Lower lobe of right lung (tissue), 2 donors: ENCODE measurements around the gene ASPM. TPM values are rescaled to one million over a fixed set of nuclear protein-coding genes. Genes with fewer than 3 reads are reported as not detected.

Source experiments
- ATAC-seq, 2 donors: fragments of 200-7000 bp; cut with Tn5 transposase; one replicate each; pipeline ENCODE4 v1.9.1; 2020 to 2022; ENCODE audit warnings: mild to moderate bottlenecking in 2 of 2, moderate library complexity in 2 of 2
- DNase-seq: peaks from one replicate; pipeline ENCODE4 v3.0.0-alpha.2; 2020
- H3K27ac ChIP-seq: fragments of 200-600 bp; one replicate; pipeline ENCODE4 v1.8.0; 2022
- H3K27me3 ChIP-seq: fragments of 200-600 bp; one replicate; pipeline ENCODE4 v1.8.0; 2022; ENCODE audit warnings: low read depth
- H3K36me3 ChIP-seq: fragments of 200-600 bp; one replicate; pipeline ENCODE4 v1.8.0; 2022; ENCODE audit warnings: mild to moderate bottlenecking
- H3K4me1 ChIP-seq: fragments of 200-600 bp; one replicate; pipeline ENCODE4 v1.8.0; 2022
- H3K4me3 ChIP-seq: fragments of 200-600 bp; one replicate; pipeline ENCODE4 v1.8.0; 2022; ENCODE audit warnings: mild to moderate bottlenecking
- H3K9me3 ChIP-seq: fragments of 200-600 bp; one replicate; pipeline ENCODE4 v1.8.0; 2022
- intact Hi-C: fragments of 100-400 bp; cut with DNase I; formaldehyde crosslinking; loops from one replicate; pipeline ENCODE4 v1.11.0; 2022
- total RNA-seq: library from RNA; stranded (reverse); fragmentation: NEBNext Ultra II Directional; extraction: Animal tissue kit (Norgen Biotek cat#: 25700); gene quantifications from one replicate; pipeline ENCODE4 v1.2.1, GENCODE V29; 2021
- TF ChIP-seq, protein P1 (sequence below): fragments of 200-600 bp; IDR thresholded peaks from one replicate; pipeline ENCODE4 v1.8.0; 2022; ENCODE audit warnings: antibody characterized with exemption, mild to moderate bottlenecking
- donor health status: DM: no; HTN: yes; CAD: no; lungs with severe emphysema.

Gene ASPM
- total RNA-seq, 1 donor from 2014 or later = 1.6 TPM

DNA sequence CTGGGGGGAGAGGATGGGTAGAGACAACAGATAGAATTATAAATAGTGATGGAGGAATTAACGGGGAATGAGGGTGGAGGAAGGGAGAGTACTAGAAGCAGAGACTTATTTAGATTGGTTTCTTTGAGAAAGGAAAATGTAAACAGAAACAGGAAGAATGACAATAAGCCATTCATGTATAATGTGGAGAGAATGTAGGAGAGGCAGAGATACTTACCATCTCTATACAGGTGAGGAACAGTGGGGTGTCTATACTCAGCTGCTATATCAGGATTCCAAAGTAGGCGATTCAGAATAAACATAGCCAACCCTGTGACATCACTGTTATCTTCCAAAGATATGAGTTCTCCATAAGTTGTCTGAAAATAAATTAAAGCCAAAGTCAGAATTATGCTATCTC, 16.8 kb downstream of the ASPM start:
- DNase-seq = no peak
- TF ChIP-seq, protein P1, sequence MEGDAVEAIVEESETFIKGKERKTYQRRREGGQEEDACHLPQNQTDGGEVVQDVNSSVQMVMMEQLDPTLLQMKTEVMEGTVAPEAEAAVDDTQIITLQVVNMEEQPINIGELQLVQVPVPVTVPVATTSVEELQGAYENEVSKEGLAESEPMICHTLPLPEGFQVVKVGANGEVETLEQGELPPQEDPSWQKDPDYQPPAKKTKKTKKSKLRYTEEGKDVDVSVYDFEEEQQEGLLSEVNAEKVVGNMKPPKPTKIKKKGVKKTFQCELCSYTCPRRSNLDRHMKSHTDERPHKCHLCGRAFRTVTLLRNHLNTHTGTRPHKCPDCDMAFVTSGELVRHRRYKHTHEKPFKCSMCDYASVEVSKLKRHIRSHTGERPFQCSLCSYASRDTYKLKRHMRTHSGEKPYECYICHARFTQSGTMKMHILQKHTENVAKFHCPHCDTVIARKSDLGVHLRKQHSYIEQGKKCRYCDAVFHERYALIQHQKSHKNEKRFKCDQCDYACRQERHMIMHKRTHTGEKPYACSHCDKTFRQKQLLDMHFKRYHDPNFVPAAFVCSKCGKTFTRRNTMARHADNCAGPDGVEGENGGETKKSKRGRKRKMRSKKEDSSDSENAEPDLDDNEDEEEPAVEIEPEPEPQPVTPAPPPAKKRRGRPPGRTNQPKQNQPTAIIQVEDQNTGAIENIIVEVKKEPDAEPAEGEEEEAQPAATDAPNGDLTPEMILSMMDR = no peak
- H3K4me3 ChIP-seq = no peak overlapping the region
- no peaks in the 10 kb centered on the region for H3K36me3 ChIP-seq
- ATAC-seq = no peak
- H3K27me3 ChIP-seq = no peaks in the 10 kb centered on the region
- intact Hi-C loops = no loop called here
- H3K9me3 ChIP-seq = no peaks in the 10 kb centered on the region
- H3K27ac ChIP-seq = no peak overlapping the region
- H3K4me1 ChIP-seq = no peaks in the 10 kb centered on the region

DNA sequence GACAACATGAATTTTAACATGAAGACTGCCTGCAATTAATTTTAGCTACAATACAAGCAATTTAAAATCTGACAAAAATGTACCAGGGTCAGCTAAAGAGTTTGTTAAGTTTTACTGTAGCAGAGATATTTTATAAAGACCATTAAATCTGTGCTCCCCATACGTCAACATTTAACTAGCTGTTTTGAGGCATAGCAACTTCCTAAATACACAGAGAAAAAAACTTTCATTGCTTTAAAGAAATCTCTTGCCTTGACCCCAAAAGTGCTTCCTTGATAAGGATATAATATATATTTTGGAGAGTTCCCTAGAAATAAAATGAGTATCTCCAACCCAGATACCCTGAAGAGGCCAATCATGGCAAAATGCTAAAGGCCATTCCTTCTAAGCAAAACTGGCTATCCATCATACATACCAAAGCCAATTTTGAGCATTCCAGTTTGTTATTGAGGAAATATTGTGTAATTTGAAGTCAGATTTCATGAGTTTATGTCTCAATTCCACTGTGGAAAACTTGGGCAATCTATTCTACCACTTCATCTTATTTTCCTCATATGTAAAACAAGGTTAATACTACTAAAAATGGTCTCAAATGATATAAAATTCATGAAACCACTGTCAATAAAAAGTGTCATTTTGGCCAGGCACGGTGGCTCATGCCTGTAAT, 19.1 kb downstream of the ASPM start:
- H3K36me3 ChIP-seq = no peaks in the 10 kb centered on the region
- no peaks in the 10 kb centered on the region for H3K9me3 ChIP-seq
- no peak overlapping the region for H3K4me3 ChIP-seq
- no peak overlapping the region for H3K27ac ChIP-seq
- intact Hi-C loops = no loop called here
- DNase-seq (no peak), ATAC-seq (no peak)
- no peaks in the 10 kb centered on the region for H3K4me1 ChIP-seq
- TF ChIP-seq, protein P1 = no peak
- no peaks in the 10 kb centered on the region for H3K27me3 ChIP-seq

DNA sequence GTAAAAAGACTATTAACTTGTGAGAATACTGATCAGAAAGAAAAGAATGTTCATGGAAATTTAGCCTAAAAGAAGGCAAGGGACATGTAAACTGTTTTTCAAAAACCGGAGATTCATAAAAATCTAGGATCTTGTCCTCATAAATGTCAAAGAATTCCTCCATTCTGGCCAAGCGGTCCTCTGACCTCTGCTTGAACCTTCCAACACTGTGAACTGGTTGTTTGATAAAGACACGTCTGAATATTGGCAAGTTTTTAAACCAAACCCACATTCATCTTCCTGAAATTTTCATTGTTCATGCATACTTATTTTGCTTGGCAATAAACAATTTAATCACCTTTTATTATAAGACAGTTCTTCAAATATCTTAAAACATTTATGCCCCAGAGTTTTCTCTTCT, 19.8 kb downstream of the ASPM start:
- TF ChIP-seq, protein P1 = no peak
- intact Hi-C loops = no loop called here
- H3K27ac ChIP-seq = no peak overlapping the region
- DNase-seq = no peak
- H3K4me1 ChIP-seq = no peaks in the 10 kb centered on the region
- H3K36me3 ChIP-seq = no peaks in the 10 kb centered on the region
- H3K9me3 ChIP-seq = no peaks in the 10 kb centered on the region
- H3K4me3 ChIP-seq = no peak overlapping the region
- no peaks in the 10 kb centered on the region for H3K27me3 ChIP-seq
- ATAC-seq = no peak

DNA sequence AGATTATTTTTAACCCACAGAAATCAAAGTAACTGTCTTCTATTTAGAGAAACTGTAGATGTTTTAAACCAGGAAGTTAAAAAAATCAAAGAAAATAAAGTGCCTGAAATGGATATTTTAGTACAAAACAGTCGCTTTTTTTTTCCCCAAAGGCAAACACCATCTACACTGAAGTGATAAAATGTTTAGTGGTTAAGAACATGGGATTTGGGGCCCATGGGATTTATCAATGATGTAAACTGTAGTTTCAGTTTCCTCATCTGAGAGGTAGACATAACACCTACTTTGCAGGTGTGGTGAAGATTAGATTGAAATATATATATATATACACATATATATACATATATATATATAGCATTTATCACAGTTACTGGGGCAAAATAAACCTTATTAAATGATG, 22.1 kb downstream of the ASPM start:
- H3K27me3 ChIP-seq = no peaks in the 10 kb centered on the region
- no peaks in the 10 kb centered on the region for H3K36me3 ChIP-seq
- no peaks in the 10 kb centered on the region for H3K9me3 ChIP-seq
- TF ChIP-seq, protein P1 = no peak
- H3K4me1 ChIP-seq = no peaks in the 10 kb centered on the region
- no peak overlapping the region for H3K27ac ChIP-seq
- ATAC-seq = no peak
- no peak for DNase-seq
- no peak overlapping the region for H3K4me3 ChIP-seq
- intact Hi-C loops = no loop called here

DNA sequence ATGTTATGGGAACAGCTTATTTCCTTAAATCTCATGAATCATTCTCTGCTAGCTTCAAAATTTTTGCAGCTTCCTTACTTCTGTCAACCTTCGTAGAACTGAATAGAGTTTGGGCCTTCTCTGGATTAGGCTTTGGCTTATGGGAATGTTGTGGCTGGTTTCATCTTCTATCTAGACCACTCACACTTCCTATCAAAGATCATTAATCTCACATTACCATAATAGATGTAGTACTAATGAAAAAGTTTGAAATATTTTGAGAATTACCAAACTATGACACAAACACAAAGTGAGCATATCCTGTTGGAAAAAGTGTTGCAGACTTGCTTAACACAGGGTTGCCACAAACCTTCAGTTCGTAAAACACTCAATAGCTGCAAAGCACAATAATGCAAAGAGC, 30.3 kb downstream of the ASPM start:
- intact Hi-C loops = no loop called here
- H3K4me3 ChIP-seq = no peak overlapping the region

More for the DNA sequence above, 30.3 kb downstream of the ASPM start:
- DNase-seq (no peak), ATAC-seq (no peak)
- H3K27me3 ChIP-seq = no peaks in the 10 kb centered on the region
- TF ChIP-seq, protein P1 = no peak
- no peak overlapping the region for H3K27ac ChIP-seq
- no peaks in the 10 kb centered on the region for H3K36me3 ChIP-seq
- no peaks in the 10 kb centered on the region for H3K4me1 ChIP-seq
- H3K9me3 ChIP-seq = no peaks in the 10 kb centered on the region
